Smooth muscle cell (in vitro differentiated cells): ENCODE results near the gene FAM124B. TPM values are rescaled to one million over a fixed set of nuclear protein-coding genes. Genes with fewer than 3 reads are reported as not detected.
"Not testable (repeated sequence)": the region's sequence is repeated elsewhere in the genome, so short reads cannot be mapped to it uniquely, and the experiment has no call there.

ENCODE experiments used
- DNase-seq: peaks from one replicate; lab custom pipeline; 2025; ENCODE audit not compliant: unreplicated experiment; lab: John Stamatoyannopoulos, UW
- H2AFZ ChIP-seq: fragments of 200-600 bp; sonication (generic); 2 replicates; pipeline ENCODE4 v1.6.0; 2016; ENCODE audit warnings: antibody characterized with exemption, low read depth, mild to moderate bottlenecking
- H3F3A ChIP-seq: fragments of 200-600 bp; sonication (generic); 2 replicates; pipeline ENCODE4 v1.6.0; 2017; ENCODE audit warnings: antibody characterized with exemption, low read depth
- H3K27ac ChIP-seq: fragments of 200-600 bp; sonication (generic); 2 replicates; pipeline ENCODE4 v1.5.1; 2016; ENCODE audit warnings: low read depth, mild to moderate bottlenecking
- H3K27me3 ChIP-seq: fragments of 200-600 bp; sonication (generic); 2 replicates; pipeline ENCODE4 v1.6.1; 2016; ENCODE audit warnings: low read depth, mild to moderate bottlenecking
- H3K36me3 ChIP-seq: fragments of 200-600 bp; sonication (generic); 2 replicates; pipeline ENCODE4 v1.5.1; 2016; ENCODE audit warnings: low read depth
- H3K4me1 ChIP-seq: fragments of 200-600 bp; sonication (generic); 2 replicates; pipeline ENCODE4 v1.5.1; 2016; ENCODE audit warnings: low read depth
- H3K4me2 ChIP-seq: fragments of 200-600 bp; sonication (generic); 2 replicates; pipeline ENCODE4 v1.6.0; 2016; ENCODE audit warnings: mild to moderate bottlenecking
- H3K4me3 ChIP-seq: fragments of 200-600 bp; sonication (generic); 2 replicates; pipeline ENCODE4 v1.5.1; 2016; ENCODE audit warnings: mild to moderate bottlenecking
- H3K79me2 ChIP-seq: fragments of 200-600 bp; sonication (generic); 2 replicates; pipeline ENCODE4 v1.6.0; 2016; ENCODE audit warnings: low read depth, mild to moderate bottlenecking
- H3K9ac ChIP-seq: fragments of 200-600 bp; sonication (generic); 2 replicates; pipeline ENCODE4 v1.6.0; 2016; ENCODE audit warnings: low read depth
- H3K9me3 ChIP-seq: fragments of 200-600 bp; sonication (generic); replicated peaks from 2 replicates; pipeline ENCODE4 v1.5.1; 2016; ENCODE audit warnings: low read depth
- H4K20me1 ChIP-seq: fragments of 200-600 bp; sonication (generic); 2 replicates; pipeline ENCODE4 v1.6.0; 2016; ENCODE audit warnings: low read depth
- WGBS: methylation state at CpG from one replicate; pipeline ENCODE4 v1.1.7; 2016; ENCODE audit warnings: low lambda C conversion rate; 5-methylcytosine and 5-hydroxymethylcytosine counted together
- polyA plus RNA-seq: library from polyadenylated mRNA; unstranded; fragments of >200 nt; fragmentation: Nextera tagmentation; extraction: Ambion mirVana; gene quantifications from 2 replicates; pipeline ENCODE4 v1.2.1, GENCODE V29; 2016
- total RNA-seq: library from RNA; depleted of rRNA; stranded (reverse); fragments of >200 nt; gene quantifications from 2 replicates; pipeline ENCODE4 v1.2.3, GENCODE V29; 2014
- TF ChIP-seq, protein P1 (sequence below): fragments of 200-600 bp; sonication (generic); IDR thresholded peaks from 2 replicates; pipeline ENCODE4 v1.5.1; 2017; ENCODE audit warnings: borderline replicate concordance, mild to moderate bottlenecking, antibody characterized with exemption; ENCODE audit not compliant: insufficient read depth, poor library complexity, severe bottlenecking

The FAM124B gene
- total and polyA plus RNA-seq, 2 experiments from 2014 or later: 1.2 TPM; not detected in 1

DNA sequence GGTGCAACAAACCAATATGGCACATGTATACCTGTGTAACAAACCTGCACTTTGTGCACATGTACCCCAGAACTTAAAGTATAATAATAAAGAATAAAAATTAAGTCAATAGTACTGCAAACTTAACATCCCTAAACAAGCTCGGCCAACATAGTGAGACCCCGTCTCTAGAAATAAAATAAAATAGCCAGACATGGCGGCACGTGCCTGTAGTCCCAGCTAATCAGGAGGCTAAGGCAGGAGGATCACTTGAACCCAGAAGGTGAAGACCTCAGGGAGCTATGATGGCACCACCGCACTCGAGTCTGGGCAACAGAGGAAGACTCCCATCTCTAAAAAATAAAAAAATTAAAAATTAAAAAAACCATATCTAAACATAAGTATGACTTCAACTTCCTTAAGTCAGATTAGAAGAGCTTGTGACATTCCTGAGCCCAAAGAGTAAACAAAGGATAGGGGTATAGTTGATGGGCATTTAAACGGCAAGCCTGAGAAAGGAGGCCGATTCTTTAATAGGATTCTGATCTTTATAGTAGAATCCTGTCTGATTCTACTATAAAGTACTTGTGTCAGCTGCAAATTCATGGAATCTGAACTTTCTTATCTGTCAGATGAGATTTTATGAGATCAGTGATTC lies 1.6 kb downstream of the FAM124B start:
- Histone ChIP-seq H3K27me3 (no peaks in the 10 kb centered on the region), H3K36me3 (no peaks in the 10 kb centered on the region), H3K4me1 (no peaks in the 10 kb centered on the region), H3K4me2 (no peak overlapping the region), H3K27ac (no peak overlapping the region), H3F3A (no peaks in the 10 kb centered on the region), H3K9me3 (no peaks in the 10 kb centered on the region), H3K4me3 (no peak overlapping the region), H4K20me1 (no peaks in the 10 kb centered on the region), H2AFZ (no peak overlapping the region), H3K79me2 (no peaks in the 10 kb centered on the region), H3K9ac (no peak overlapping the region)
- 93% methylated on average over 8 of the region's 8 CpGs for WGBS
- TF ChIP-seq, protein P1, sequence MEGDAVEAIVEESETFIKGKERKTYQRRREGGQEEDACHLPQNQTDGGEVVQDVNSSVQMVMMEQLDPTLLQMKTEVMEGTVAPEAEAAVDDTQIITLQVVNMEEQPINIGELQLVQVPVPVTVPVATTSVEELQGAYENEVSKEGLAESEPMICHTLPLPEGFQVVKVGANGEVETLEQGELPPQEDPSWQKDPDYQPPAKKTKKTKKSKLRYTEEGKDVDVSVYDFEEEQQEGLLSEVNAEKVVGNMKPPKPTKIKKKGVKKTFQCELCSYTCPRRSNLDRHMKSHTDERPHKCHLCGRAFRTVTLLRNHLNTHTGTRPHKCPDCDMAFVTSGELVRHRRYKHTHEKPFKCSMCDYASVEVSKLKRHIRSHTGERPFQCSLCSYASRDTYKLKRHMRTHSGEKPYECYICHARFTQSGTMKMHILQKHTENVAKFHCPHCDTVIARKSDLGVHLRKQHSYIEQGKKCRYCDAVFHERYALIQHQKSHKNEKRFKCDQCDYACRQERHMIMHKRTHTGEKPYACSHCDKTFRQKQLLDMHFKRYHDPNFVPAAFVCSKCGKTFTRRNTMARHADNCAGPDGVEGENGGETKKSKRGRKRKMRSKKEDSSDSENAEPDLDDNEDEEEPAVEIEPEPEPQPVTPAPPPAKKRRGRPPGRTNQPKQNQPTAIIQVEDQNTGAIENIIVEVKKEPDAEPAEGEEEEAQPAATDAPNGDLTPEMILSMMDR: no peak
- no peak for DNase-seq

DNA sequence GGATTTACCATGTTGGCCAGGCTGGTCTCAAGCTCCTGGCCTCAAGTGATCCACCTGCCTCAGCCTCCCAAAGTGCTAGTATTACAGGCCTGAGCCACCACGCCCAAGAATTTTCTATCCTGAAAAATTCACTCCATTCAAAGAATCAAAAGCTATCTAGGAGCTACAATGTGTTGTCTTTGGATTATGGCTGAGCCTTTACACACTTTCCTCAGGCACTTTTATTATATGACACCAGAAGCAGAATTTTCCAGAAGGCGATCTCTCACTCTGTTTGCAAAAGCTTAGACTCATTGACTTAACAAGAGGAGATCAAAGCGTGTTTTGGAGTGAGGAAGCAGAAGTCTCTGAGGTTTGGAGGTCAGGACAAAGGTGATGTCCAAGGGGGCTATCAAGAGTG lies 3.6 kb downstream of the FAM124B start:
- H4K20me1 ChIP-seq: no peaks in the 10 kb centered on the region
- no peaks in the 10 kb centered on the region for H3K36me3 ChIP-seq
- H3K4me1 ChIP-seq: no peaks in the 10 kb centered on the region
- H3K27me3 ChIP-seq: no peaks in the 10 kb centered on the region
- H3K79me2 ChIP-seq: no peaks in the 10 kb centered on the region
- H3K9me3 ChIP-seq: no peaks in the 10 kb centered on the region
- no peak overlapping the region for H3K27ac ChIP-seq
- H3K9ac ChIP-seq: no peak overlapping the region
- no peak overlapping the region for H3K4me2 ChIP-seq
- WGBS: 91% methylated on average over 3 of the region's 3 CpGs
- H3K4me3 ChIP-seq: no peak overlapping the region
- TF ChIP-seq, protein P1: no peak
- no peaks in the 10 kb centered on the region for H3F3A ChIP-seq
- no peak overlapping the region for H2AFZ ChIP-seq
- DNase-seq: no peak

DNA sequence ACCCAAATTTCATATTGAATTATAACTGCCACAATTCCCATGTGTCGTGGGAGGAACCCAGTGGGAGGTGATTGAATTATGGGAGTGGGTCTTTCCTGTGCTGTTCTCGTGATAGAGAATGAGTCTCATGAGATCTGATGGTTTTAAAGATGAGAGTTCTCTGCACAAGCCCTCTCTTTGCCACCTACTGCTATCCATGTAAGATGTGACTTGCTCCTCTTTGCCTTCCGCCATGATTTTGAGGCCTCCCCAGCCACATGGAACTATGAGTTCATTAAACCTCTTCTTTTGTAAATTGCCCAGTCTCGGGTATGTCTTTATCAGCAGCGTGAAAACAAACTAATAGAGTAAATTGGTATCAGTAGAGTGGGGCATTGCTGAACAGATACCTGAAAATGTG lies 4.8 kb downstream of the FAM124B start:
- not testable (repeated sequence) for H3K9me3 ChIP-seq, H3K27ac ChIP-seq, H3K36me3 ChIP-seq, H2AFZ ChIP-seq, H3K79me2 ChIP-seq, H4K20me1 ChIP-seq, H3K9ac ChIP-seq, H3K4me1 ChIP-seq, DNase-seq, H3F3A ChIP-seq, H3K27me3 ChIP-seq, H3K4me2 ChIP-seq, H3K4me3 ChIP-seq
- 97% methylated on average over 5 of the region's 5 CpGs for WGBS

DNA sequence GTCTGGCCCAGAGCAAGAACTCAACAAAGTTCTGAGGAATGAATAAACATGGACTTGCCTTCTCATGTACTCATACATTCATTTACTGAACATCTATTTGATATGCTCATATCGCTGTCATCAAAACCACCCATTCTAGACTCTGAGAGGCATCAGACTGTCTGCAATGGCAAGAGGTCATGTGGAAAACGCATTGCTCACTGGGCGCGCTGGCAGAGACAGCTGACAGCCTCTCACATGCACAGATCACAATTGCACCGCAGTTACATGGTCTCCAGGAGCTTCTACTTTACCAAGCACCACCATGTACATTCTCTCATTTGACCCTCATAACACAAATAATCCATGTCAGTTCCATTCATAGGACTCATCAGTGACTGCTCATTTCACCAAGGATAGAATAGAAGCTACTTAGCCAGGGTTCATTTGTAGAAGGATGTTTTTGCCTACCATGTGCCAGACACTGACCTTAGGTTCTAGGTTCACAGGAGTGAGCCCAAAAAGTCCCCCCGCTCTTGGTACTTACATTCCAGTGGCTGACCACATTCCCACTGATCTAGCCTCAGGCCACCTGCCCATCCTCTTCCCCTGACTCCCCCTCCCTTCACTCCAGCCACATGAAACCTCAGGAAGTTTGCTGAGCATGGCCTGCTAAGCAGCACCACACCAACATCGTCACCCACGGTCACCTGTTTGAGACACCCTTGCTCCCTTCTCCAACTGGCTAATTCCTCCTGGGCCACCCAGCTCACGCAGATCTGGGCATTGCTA lies 6.1 kb downstream of the FAM124B start:
- H3K9ac ChIP-seq: no peak overlapping the region
- H3K9me3 ChIP-seq: no peaks in the 10 kb centered on the region
- no peak overlapping the region for H3K27ac ChIP-seq
- 84% methylated on average over 9 of the region's 9 CpGs for WGBS
- no peaks in the 10 kb centered on the region for H4K20me1 ChIP-seq
- no peaks in the 10 kb centered on the region for H3K4me1 ChIP-seq
- no peaks in the 10 kb centered on the region for H3F3A ChIP-seq
- no peak for DNase-seq
- H3K4me2 ChIP-seq: no peak overlapping the region
- H3K36me3 ChIP-seq: no peaks in the 10 kb centered on the region
- H3K4me3 ChIP-seq: no peak overlapping the region
- TF ChIP-seq, protein P1: no peak
- H3K27me3 ChIP-seq: no peaks in the 10 kb centered on the region
- H3K79me2 ChIP-seq: no peaks in the 10 kb centered on the region
- no peak overlapping the region for H2AFZ ChIP-seq
